Esophagus muscularis mucosa (tissue), 4 donors: Measurements from ENCODE around the gene RBFOX2. TPM values are rescaled to one million over a fixed set of nuclear protein-coding genes. Genes with fewer than 3 reads are reported as not detected.

ENCODE experiments used
- DNase-seq: peaks from one replicate; pipeline ENCODE4 v3.0.0-alpha.2; 2017; ENCODE audit errors: extremely low spot score
- H3K27ac ChIP-seq, 4 donors: fragments of 200-600 bp; sonication (generic); replicated peaks in 1 of 4; 1 replicate in 3 of 4; 2 replicates in 1 of 4; pipeline ENCODE4 v1.5.1; 2016 to 2019; ENCODE audit warnings: mild to moderate bottlenecking in 1 of 4
- H3K27me3 ChIP-seq, 4 donors: fragments of 200-600 bp; sonication (generic); one replicate each; pipeline versions ENCODE4 v1.5.1 to v1.6.0; 2016 to 2019
- H3K36me3 ChIP-seq, 4 donors: fragments of 200-600 bp; sonication (generic); one replicate each; pipeline ENCODE4 v1.5.1; 2016 to 2019
- H3K4me1 ChIP-seq, 4 donors: fragments of 200-600 bp; sonication (generic); one replicate each; pipeline ENCODE4 v1.5.1; 2016 to 2019
- H3K4me3 ChIP-seq, 4 donors: fragments of 200-600 bp; sonication (generic); 1 replicate in 2 of 4; 2 replicates in 2 of 4; pipeline ENCODE4 v1.5.1; 2016 to 2019; ENCODE audit warnings: mild to moderate bottlenecking in 4 of 4, moderate library complexity in 1 of 4
- H3K9me3 ChIP-seq, 4 donors: fragments of 200-600 bp; sonication (generic); 1 replicate in 3 of 4; 2 replicates in 1 of 4; pipeline ENCODE4 v1.5.1; 2016 to 2019
- CTCF ChIP-seq, 3 experiments: fragments of 200-600 bp in 2 of 3; fragments of 450-650 bp in 1 of 3; sonication (generic) in 2 of 3; IDR thresholded peaks; one replicate each; pipeline ENCODE4 v1.5.1; 2017 to 2019; ENCODE audit warnings: antibody characterized with exemption in 3 of 3, mild to moderate bottlenecking in 2 of 3, moderate library complexity in 1 of 3
- EP300 ChIP-seq: sonication (generic); formaldehyde crosslinking; IDR thresholded peaks from one replicate; pipeline ENCODE4 v1.6.1; 2017; ENCODE audit warnings: antibody characterized with exemption
- POLR2A ChIP-seq: fragments of 450-650 bp; IDR thresholded peaks from one replicate; pipeline ENCODE4 v1.6.1; 2017; ENCODE audit warnings: antibody characterized with exemption, moderate library complexity, mild to moderate bottlenecking, low read depth
- POLR2AphosphoS5 ChIP-seq, 2 donors: sonication (generic); formaldehyde crosslinking; IDR thresholded peaks; one replicate each; pipeline ENCODE4 v1.6.1; 2017; ENCODE audit warnings: antibody characterized with exemption in 2 of 2
- WGBS: methylation state at CpG from one replicate; pipeline ENCODE4 v1.1.5; 2018; 5-methylcytosine and 5-hydroxymethylcytosine counted together
- intact Hi-C: fragments of 100-400 bp; cut with DNase I; formaldehyde crosslinking; loops from one replicate; pipeline ENCODE4 v1.15.1; 2023
- total RNA-seq, 4 donors: library from RNA; depleted of rRNA; stranded (reverse); fragments of >200 nt; gene quantifications; one replicate each; pipeline versions ENCODE4 v1.1.0 to v1.2.1, GENCODE V29; 2016

Gene RBFOX2
- total RNA-seq, 4 donors from 2014 or later: 113 to 179 (median 155) TPM

- Histone ChIP-seq H3K27ac (no peak overlapping the region), H3K4me1 (peaks cover 4 to 18% (median 16%) of the 10 kb centered on the region in 4 donors), H3K4me3 (no peak overlapping the region), H3K9me3 (no peaks in the 10 kb centered on the region), H3K36me3 (no peaks in the 10 kb centered on the region), H3K27me3 (no peaks in the 10 kb centered on the region)
- no peak for DNase-seq
- 83% methylated on average over 9 of the region's 10 CpGs for WGBS
- intact Hi-C loops: no loop called here
- TF ChIP-seq POLR2A (no peak), POLR2AphosphoS5 (IDR thresholded peaks at IDR 0.05) (no peak), CTCF (IDR thresholded peaks at IDR 0.05) (no peak), EP300 (no peak)
Measured at GRCh38 chr22:35731321-35731720, 297.3 kb downstream of the RBFOX2 start.

GRCh38 chr22:35729309-35729698 lies 299.3 kb downstream of the RBFOX2 start:
- Histone ChIP-seq H3K4me3 (no peak overlapping the region), H3K9me3 (no peaks in the 10 kb centered on the region), H3K36me3 (no peaks in the 10 kb centered on the region), H3K27me3 (no peaks in the 10 kb centered on the region), H3K27ac (no peak overlapping the region), H3K4me1 (peaks cover 4 to 15% (median 14%) of the 10 kb centered on the region in 4 donors)
- no peak for TF ChIP-seq POLR2AphosphoS5 (IDR thresholded peaks at IDR 0.05)
- TF ChIP-seq EP300: no peak
- TF ChIP-seq CTCF (IDR thresholded peaks at IDR 0.05): no peak
- no peak for TF ChIP-seq POLR2A
- intact Hi-C loops: no loop called here
- no peak for DNase-seq
- 95% methylated on average over 2 of the region's 2 CpGs for WGBS

DNA sequence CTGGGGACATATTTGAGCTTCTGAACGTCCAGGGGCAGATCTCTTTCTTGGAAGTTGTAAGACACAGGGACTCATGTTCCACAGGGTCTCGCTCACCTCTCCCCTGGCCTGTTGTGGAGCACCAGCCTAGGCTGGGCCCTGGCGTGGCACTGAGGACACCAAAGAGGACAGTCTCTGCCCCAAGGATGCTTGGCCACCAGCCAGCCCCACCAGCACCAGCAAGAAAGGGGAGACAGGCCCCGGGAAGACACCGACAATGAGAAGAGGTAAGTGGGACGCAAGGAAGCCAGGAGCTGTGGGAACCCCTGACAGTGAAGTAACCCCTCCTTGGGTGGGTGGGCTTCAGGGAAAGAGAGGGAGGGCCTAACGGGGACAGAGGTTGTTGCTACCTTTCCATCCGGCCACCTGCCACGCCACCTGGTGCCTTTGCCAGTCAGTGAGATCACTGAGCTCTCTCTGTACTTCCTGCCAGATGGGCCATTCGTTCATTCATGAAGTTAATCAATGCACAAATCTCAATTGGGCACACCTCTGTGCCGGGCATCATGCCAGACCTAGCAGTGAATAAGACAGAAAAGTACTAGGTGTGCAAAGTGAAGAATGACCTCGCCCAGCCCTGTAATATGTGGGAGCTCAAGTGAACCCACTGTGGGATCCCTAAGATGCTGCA lies 299.9 kb downstream of the RBFOX2 start:
- 84% methylated on average over 8 of the region's 12 CpGs for WGBS
- DNase-seq: no peak
- H3K4me3 ChIP-seq: no peak overlapping the region
- no peaks in the 10 kb centered on the region for H3K36me3 ChIP-seq
- H3K27me3 ChIP-seq: no peaks in the 10 kb centered on the region
- no peaks in the 10 kb centered on the region for H3K9me3 ChIP-seq
- intact Hi-C loops: no loop called here
- H3K27ac ChIP-seq: no peak overlapping the region
- H3K4me1 ChIP-seq: peaks cover 0 to 10% (median 9%) of the 10 kb centered on the region in 4 donors
- TF ChIP-seq EP300 (no peak), CTCF (IDR thresholded peaks at IDR 0.05) (no peak), POLR2A (no peak), POLR2AphosphoS5 (IDR thresholded peaks at IDR 0.05) (no peak)

DNA sequence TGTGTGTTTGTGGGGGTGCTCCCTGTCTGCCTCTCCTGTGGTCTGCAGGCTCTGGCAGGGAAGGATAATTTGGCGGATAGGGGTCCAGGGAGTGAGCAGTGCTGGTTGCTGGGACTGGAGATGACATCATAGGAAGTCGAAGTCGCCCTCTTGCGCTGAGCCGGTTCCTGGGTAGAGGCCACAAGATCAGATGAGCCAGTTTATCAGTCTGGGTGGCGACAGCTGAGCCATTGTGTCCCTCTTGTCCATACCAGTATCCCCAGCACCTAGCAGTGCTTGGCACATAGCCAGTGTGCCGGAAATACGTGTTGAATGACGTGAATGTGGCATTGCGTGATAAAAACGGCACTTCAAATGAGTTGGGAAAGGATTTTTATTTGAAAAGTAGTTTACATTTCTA lies 301.2 kb downstream of the RBFOX2 start:
- intact Hi-C loops: no loop called here

More for the DNA sequence above, 301.2 kb downstream of the RBFOX2 start:
- Histone ChIP-seq H3K36me3 (no peaks in the 10 kb centered on the region), H3K9me3 (no peaks in the 10 kb centered on the region), H3K4me1 (no peaks in the 10 kb centered on the region), H3K27me3 (no peaks in the 10 kb centered on the region), H3K27ac (no peak overlapping the region), H3K4me3 (no peak overlapping the region)
- TF ChIP-seq CTCF (IDR thresholded peaks at IDR 0.05) (no peak), POLR2A (no peak), EP300 (no peak), POLR2AphosphoS5 (IDR thresholded peaks at IDR 0.05) (no peak)
- no peak for DNase-seq
- WGBS: 83% methylated on average over 11 of the region's 11 CpGs
